GM19468 (cell line): Measurements from ENCODE around the gene HYAL2.
A peak's percentile ranks its signal among the peaks of the same experiment; 100 is the strongest.

Experiments used
- ATAC-seq: cut with Tn5 transposase; IDR thresholded peaks from one replicate; pipeline ENCODE4 v1.9.1; 2021; ENCODE audit warnings: mild to moderate bottlenecking, moderate library complexity, moderate number of reproducible peaks; ENCODE audit not compliant: unreplicated experiment; ENCODE audit errors: extremely low read depth

HYAL2 gene

GRCh38 chr3:50350527-50351322 lies 28.2 kb upstream of the HYAL2 start, which contains the start of the genes CYB561D2 and NPRL2:
Gene CYB561D2 (plus strand): TSS chr3:50350862. CDS start chr3:50351434, 572 bp downstream.
Gene NPRL2 (minus strand): TSS chr3:50350775. CDS start chr3:50350652, 123 bp downstream.
- peak; percentile 78 for ATAC-seq

DNA sequence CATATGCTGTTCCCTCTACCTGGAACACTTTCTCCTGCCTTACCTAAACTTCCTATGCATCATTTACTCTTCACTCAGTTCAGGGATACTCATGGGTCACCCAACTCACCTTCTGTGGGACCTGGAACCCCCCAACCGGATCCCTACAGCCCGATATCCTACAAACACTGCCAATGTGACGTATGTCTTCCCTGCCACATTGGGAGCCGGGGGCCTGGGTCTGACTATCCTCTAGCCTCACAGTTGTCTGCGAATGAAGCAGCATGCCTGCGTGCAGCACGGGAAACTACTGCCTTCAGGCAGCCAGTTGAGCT lies 27.6 kb upstream of the HYAL2 start:
- ATAC-seq, result peak; percentile 3

DNA sequence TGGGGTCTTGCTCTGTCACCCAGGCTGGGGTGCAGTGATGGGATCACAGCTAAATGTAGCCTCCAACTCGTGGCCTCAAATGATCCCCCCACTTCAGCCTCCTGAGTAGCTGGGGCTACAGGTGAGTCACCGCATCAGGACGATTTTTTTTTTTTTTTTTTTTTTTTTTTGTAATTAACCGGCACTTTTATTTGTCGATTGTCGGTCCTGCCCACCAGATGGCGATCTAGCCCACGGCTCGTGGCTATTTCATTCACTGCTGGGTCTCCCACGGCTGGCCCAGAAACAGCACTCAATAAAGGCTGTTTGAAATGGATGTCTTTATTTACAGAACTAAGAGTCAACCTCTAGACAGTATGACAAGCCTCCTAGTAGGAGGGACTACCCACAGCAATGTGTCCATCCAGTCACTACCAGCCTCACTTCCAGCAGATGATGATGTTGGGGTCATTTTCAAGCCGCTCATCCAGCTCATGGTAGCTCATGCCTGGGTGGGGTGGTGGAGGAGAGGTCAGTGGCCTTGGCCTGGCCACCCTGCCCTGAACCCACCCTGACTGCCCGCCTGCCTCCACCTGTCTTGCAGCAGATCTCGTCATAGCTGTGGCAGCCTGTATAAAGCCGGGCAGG lies 24.8 kb upstream of the HYAL2 start:
- ATAC-seq, result no peak

- ATAC-seq, result no peak
Measured at GRCh38 chr3:50345586-50346234, 23.2 kb upstream of the HYAL2 start, which contains the start of gene ZMYND10. Gene ZMYND10 (minus strand): TSS chr3:50345732. CDS start chr3:50345579, 153 bp downstream.

- ATAC-seq, result no peak
Measured at GRCh38 chr3:50345008-50345407, 22.5 kb upstream of the HYAL2 start.

GRCh38 chr3:50342813-50343633 lies 20.5 kb upstream of the HYAL2 start:
- no peak for ATAC-seq

DNA sequence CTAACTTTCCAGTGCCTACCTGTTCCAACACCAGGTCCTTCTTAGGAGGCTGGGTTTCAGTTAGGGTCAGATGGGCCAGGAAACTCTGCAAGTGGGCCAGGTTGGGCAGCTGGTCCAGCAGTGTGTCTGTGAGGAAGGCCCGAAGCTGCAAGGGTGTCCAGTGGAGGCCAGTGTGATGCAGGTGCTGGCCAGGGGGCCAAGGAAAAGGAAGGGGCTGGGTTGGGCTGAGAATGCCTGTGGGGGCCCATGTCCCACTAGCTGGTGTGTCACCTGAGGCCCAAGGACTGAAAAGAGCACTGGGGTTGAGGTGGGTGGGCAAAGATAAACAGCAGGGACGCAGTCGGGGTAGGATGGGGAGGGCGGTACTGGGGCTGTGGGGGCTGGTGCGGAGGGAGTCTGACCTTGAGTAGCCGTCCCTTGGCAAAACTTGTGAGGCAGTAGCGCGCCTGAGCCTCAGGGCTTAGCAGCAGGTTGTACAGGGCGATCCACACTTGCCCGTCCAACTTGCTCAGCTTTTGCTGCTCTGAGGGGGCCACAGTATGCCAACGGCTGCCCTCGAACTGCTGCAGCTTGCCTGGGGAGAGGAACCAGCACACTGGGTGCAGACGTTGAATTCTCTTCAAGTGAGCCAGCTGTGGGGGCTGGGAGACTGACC lies 19.6 kb upstream of the HYAL2 start:
- ATAC-seq, result no peak

DNA sequence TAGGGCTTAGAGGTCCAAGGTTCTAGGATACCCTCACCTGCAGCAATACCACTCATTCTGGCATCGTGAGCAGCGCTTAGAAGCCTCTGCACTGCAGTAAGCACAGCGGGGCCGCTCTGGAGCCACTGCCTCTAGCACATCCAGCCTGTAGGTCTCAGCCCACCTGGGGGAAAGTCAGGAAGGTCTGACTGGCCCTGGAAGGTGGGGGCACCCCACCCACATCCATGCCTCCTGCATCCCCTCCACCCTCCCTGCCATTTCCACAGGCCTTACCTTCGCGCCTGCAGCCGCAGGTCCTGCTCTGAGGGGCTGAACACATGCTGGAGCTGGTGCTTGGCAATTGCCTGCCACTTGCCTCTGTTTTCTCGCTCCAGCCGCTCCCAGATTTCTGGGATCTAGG lies 19.0 kb upstream of the HYAL2 start:
- ATAC-seq, result no peak

GRCh38 chr3:50340448-50341329 lies 18.1 kb upstream of the HYAL2 start, which contains the start of gene RASSF1:
Gene RASSF1 (minus strand): TSS chr3:50340836. CDS start chr3:50340805, 31 bp downstream.
- no peak for ATAC-seq

DNA sequence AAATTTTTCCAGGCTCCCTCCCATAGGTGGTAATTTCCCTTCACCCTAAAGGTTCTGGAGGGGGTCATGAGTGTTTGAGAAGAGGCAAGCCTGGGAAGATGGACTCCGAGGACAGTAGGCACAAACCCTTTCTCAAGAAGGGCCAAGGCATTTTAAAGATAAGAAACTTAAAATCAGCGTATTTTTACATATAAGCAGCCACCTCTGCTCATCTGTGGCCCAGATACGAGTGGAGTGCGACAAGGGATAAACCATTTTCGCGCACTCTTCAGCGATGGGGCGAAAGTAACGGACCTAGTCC lies 17.6 kb upstream of the HYAL2 start:
- ATAC-seq, result no peak

DNA sequence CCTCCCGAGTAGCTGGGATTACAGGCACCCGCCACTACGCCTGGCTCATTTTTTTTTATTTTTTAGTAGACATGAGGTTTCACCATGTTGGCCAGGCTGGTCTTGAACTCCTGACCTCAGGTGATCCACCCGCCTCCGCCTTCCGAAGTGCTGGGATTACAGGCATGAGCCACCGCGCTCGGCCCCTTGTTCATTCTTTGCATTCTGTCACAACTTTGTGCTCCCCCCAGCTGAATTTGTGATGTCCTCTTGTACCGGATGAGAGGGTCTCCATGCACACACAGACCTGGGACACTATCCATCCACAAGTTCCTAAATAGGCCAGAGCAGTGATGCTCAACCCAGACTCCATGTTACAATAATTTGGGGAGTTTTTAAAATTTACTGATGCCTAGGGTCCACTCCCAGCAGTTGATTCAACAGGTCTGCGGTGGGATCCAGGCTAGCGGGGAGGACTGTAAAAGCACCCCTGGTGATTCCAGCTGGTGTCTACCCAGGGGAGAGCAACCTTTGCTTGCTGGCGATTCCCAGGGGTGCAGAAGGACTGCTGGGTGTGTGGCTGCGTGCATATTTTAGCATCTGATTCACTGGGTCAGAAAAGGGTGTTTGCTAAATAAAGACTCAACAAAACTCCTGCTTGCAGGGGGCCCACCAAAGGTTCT lies 17.1 kb upstream of the HYAL2 start:
- no peak for ATAC-seq

GRCh38 chr3:50338965-50339364 lies 16.4 kb upstream of the HYAL2 start:
- no peak for ATAC-seq

GRCh38 chr3:50337175-50337861 lies 14.8 kb upstream of the HYAL2 start:
- peak; percentile 64 for ATAC-seq

DNA sequence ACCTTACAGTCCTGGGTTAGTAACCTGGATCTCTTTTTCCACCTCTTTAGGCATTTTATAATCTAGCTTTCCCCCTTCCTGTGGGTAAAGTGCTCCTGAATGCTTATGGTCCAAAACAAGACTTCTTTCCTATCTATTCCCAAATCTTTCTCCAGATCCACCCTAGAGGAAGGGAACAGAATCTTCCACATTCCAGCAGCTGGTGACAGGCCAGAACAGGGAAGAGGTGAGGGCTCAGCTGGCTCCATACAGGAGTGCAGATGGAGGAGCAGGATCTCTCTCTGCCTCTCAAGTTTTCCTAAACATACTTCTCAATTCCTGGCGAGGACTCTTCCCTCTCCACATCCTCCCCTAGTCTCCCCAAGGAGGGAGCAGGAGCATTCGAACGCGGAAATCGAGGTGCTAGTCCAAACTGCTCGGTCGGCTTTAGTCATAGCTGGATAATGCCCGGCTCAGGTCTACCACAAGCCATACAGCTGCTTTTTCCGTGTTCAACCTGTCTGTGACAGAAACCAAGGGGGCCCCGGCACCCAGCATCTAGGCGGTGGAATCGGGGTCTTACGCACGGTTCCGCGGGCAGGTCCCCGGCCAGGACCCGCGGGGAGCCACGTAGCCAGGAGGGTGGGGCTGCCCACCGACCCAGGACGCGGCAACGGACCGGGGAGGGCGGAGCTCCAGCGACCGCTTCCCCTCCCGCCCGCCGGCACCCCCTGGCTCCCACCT lies 14.1 kb upstream of the HYAL2 start:
- peak; percentile 4 for ATAC-seq

GRCh38 chr3:50334339-50335075 lies 12.0 kb upstream of the HYAL2 start:
- no peak for ATAC-seq

DNA sequence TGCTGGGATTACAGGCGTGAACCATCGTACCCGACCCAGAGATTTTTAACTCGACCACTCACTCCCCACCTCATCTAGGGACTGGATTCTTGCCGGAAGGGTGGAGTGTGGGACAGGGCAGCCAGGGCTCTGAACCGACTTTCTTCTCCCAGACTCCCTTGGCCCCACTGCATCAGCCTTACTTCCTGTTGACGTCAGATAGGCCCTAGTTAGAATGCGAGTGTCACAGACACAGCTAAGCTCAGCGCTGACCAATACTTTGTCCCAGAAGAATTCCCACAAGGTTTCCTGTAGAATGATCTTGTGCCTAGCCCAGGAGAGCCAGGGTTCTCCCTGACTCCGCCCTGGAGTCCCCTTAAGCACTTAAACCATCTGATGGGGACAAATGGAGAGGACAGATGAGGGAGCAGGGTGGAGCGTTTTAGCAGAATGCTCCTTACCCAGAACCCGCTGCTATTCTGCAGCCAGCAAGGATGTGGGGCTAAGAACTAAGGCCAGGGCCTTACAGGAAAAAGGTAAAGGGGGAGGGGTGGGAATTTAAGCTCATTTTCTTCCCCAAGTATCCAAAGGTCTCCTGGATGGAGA lies 11.3 kb upstream of the HYAL2 start:
- no peak for ATAC-seq
